ENCODE measurements around the gene TOP1. TPM values are rescaled to one million over a fixed set of nuclear protein-coding genes. Genes with fewer than 3 reads are reported as not detected.

TOP1 gene
- total and polyA plus RNA-seq, 9 of the 15 experiments (the other 6 are each of a cell fraction or from before 2014, with no cell fraction given) = 26.4 to 127 (median 39.6) TPM

- TF ChIP-seq ID3 (CRISPR knock-in tag; IDR thresholded peaks at IDR 0.05) (no peak), ID3 (tag; IDR thresholded peaks at IDR 0.05) (peak; percentile 81), POLR2AphosphoS2 (IDR thresholded peaks at IDR 0.05; ENCODE audit: low read length) (no peak), ZBTB11 (CRISPR knock-in tag; IDR thresholded peaks at IDR 0.05) (peak in 1 of 3 experiments; percentile 43; a peak in 1 of 6 replicates), KDM1A (IDR thresholded peaks at IDR 0.05) (peak; percentile 77 to 87), SRF (CRISPR knock-in tag; IDR thresholded peaks at IDR 0.05) (0 out of 4 replicates have a peak, but pooled peaks of 1 of the 2 experiments have one; percentile 42), ZNF561 (CRISPR knock-in tag; conservative IDR thresholded peaks at IDR 0.05) (no peak), NR4A1 (CRISPR knock-in tag; IDR thresholded peaks at IDR 0.05) (no peak), NR4A1 (tag; IDR thresholded peaks at IDR 0.05) (no peak), NFIC (IDR thresholded peaks at IDR 0.05) (peak; percentile 95), GATA2 (CRISPR knock-in tag; IDR thresholded peaks at IDR 0.05) (peak; percentile 39; the same call in 1 of the 2 replicates), CXXC5 (CRISPR knock-in tag; IDR thresholded peaks at IDR 0.05) (peak; percentile 31; the same call in 1 of the 2 replicates), NRF1 (conservative IDR thresholded peaks at IDR 0.05 in 1 of 2, IDR thresholded peaks at IDR 0.05 in 1 of 2) (peak in 1 of 2 experiments; percentile 23; a peak in 1 of 4 replicates), USF2 (CRISPR knock-in tag; IDR thresholded peaks at IDR 0.05) (peak; percentile 93), ZNF695 (CRISPR knock-in tag; IDR thresholded peaks at IDR 0.05) (no peak), ETV1 (tag; conservative IDR thresholded peaks at IDR 0.05; ENCODE audit: low read depth) (peak; percentile 87), FOXK1 (CRISPR knock-in tag; IDR thresholded peaks at IDR 0.05; ENCODE audit: borderline replicate concordance) (no peak), SAFB (IDR thresholded peaks at IDR 0.05; ENCODE audit: borderline replicate concordance, low read depth, low read length) (no peak), TSC22D4 (tag; IDR thresholded peaks at IDR 0.05) (no peak), GTF2E2 (tag; IDR thresholded peaks at IDR 0.05) (peak; percentile 55; the same call in 1 of the 2 replicates), SMAD4 (CRISPR knock-in tag; conservative IDR thresholded peaks at IDR 0.05) (peak; percentile 1; the same call in 1 of the 2 replicates)
Observed at GRCh38 chr20:41003143-41003935, 25.3 kb upstream of the TOP1 start (continued).
